HepG2 (cell line): Measurements from ENCODE around the gene HOXD1. TPM values are rescaled to one million over a fixed set of nuclear protein-coding genes. Genes with fewer than 3 reads are reported as not detected.

Experiments used
- ATF1 ChIP-seq: IDR thresholded peaks from 2 replicates; pipeline ENCODE4 v1.6.1; 2016; ENCODE audit warnings: mild to moderate bottlenecking, control low read depth
- BRCA1 ChIP-seq: sonication (generic); formaldehyde crosslinking; IDR thresholded peaks from 2 replicates; pipeline ENCODE4 v1.4.0; 2020; ENCODE audit warnings: missing genetic modification reagents
- HIVEP1 ChIP-seq: sonication (generic); formaldehyde crosslinking; IDR thresholded peaks from 2 replicates; pipeline ENCODE4 v1.4.0; 2020; ENCODE audit warnings: mild to moderate bottlenecking, missing genetic modification reagents
- HMG20A ChIP-seq: IDR thresholded peaks from 2 replicates; pipeline ENCODE4 v1.6.1; 2016; ENCODE audit warnings: borderline replicate concordance
- KDM2A ChIP-seq: sonication (generic); formaldehyde crosslinking; IDR thresholded peaks from 2 replicates; pipeline ENCODE4 v1.4.0; 2020; ENCODE audit warnings: low read depth, missing genetic modification reagents, borderline replicate concordance
- KLF6 ChIP-seq: IDR thresholded peaks from 2 replicates; pipeline ENCODE4 v1.8.0; 2016; ENCODE audit warnings: missing biosample characterization, missing genetic modification reagents
- MEIS2 ChIP-seq: sonication (generic); formaldehyde crosslinking; IDR thresholded peaks from 2 replicates; pipeline ENCODE4 v1.9.0; 2021; ENCODE audit warnings: mild to moderate bottlenecking, missing genetic modification reagents
- NR2F6 ChIP-seq, 2 experiments: IDR thresholded peaks; 2 replicates each; pipeline ENCODE4 v1.6.1; 2016; ENCODE audit warnings: antibody characterized with exemption in 1 of 2, mild to moderate bottlenecking in 1 of 2
- SNAI1 ChIP-seq: sonication (generic); formaldehyde crosslinking; IDR thresholded peaks from 2 replicates; pipeline ENCODE4 v1.5.0; 2020; ENCODE audit warnings: mild to moderate bottlenecking, missing genetic modification reagents, borderline replicate concordance
- TARDBP ChIP-seq: sonication (generic); formaldehyde crosslinking; IDR thresholded peaks from 2 replicates; pipeline ENCODE4 v1.8.0; 2022; ENCODE audit warnings: mild to moderate bottlenecking, missing genetic modification reagents
- YEATS2 ChIP-seq: sonication (generic); formaldehyde crosslinking; IDR thresholded peaks from 2 replicates; pipeline ENCODE4 v1.4.0; 2020; ENCODE audit warnings: missing genetic modification reagents, borderline replicate concordance
- ZBTB2 ChIP-seq: sonication (generic); formaldehyde crosslinking; IDR thresholded peaks from 2 replicates; pipeline ENCODE4 v1.8.0; 2022; ENCODE audit warnings: low read depth, missing genetic modification reagents
- ZEB1 ChIP-seq: IDR thresholded peaks from 2 replicates; pipeline ENCODE4 v1.6.1; 2012; ENCODE audit warnings: mild to moderate bottlenecking, low read depth, inconsistent platforms; ENCODE audit not compliant: insufficient replicate concordance
- ZNF225 ChIP-seq: sonication (generic); formaldehyde crosslinking; IDR thresholded peaks from 2 replicates; pipeline ENCODE4 v1.4.0; 2020; ENCODE audit warnings: mild to moderate bottlenecking, missing genetic modification reagents
- ZNF230 ChIP-seq: sonication (generic); formaldehyde crosslinking; IDR thresholded peaks from 2 replicates; pipeline ENCODE4 v1.4.0; 2020; ENCODE audit warnings: mild to moderate bottlenecking, missing genetic modification reagents
- ZNF280B ChIP-seq: sonication (generic); formaldehyde crosslinking; IDR thresholded peaks from 2 replicates; pipeline ENCODE4 v1.5.0; 2020; ENCODE audit warnings: missing genetic modification reagents, mild to moderate bottlenecking, borderline replicate concordance
- ZNF496 ChIP-seq: sonication (generic); formaldehyde crosslinking; IDR thresholded peaks from 2 replicates; pipeline ENCODE4 v1.8.1; 2023; ENCODE audit warnings: mild to moderate bottlenecking, moderate library complexity, missing genetic modification reagents; ENCODE audit not compliant: insufficient replicate concordance
- ZNF768 ChIP-seq: sonication (generic); formaldehyde crosslinking; IDR thresholded peaks from 2 replicates; pipeline ENCODE4 v1.4.0; 2020; ENCODE audit warnings: missing genetic modification reagents
- ZSCAN21 ChIP-seq: sonication (generic); formaldehyde crosslinking; IDR thresholded peaks from 2 replicates; pipeline ENCODE4 v1.8.0; 2022; ENCODE audit warnings: mild to moderate bottlenecking, missing genetic modification reagents, moderate library complexity, borderline replicate concordance
- polyA plus RNA-seq, 8 experiments: library from polyadenylated mRNA; depleted of rRNA in 3 of 8; stranded (reverse) in 7 of 8; unstranded in 1 of 8; fragments of >200 nt; fragmentation: Illumina TruSeq in 4 of 8; extraction: Trizol in 4 of 8; gene quantifications; 2 replicates each; pipeline versions ENCODE4 v1.2.1 to v1.2.3, GENCODE V29; 2011 to 2016; ENCODE audit warnings: low read depth in 4 of 8, missing spikeins in 1 of 8, mixed read lengths in 1 of 8; ENCODE audit not compliant: insufficient read depth in 1 of 8
- total RNA-seq, 5 experiments: library from RNA; depleted of rRNA; stranded (reverse); fragments of >200 nt; fragmentation: Illumina TruSeq; extraction: Trizol; gene quantifications; 2 replicates each; pipeline ENCODE4 v1.2.3, GENCODE V29; 2016; ENCODE audit warnings: low read depth in 1 of 5
- TF ChIP-seq, protein P1 (sequence below): sonication (generic); formaldehyde crosslinking; IDR thresholded peaks from 2 replicates; pipeline ENCODE4 v1.8.0; 2023; ENCODE audit warnings: mild to moderate bottlenecking, missing genetic modification reagents
- TF ChIP-seq, protein P2 (sequence below): sonication (generic); formaldehyde crosslinking; IDR thresholded peaks from 2 replicates; pipeline ENCODE4 v1.4.0; 2020; ENCODE audit warnings: mild to moderate bottlenecking, missing genetic modification reagents
- TF ChIP-seq, protein P3 (sequence below): sonication (generic); formaldehyde crosslinking; IDR thresholded peaks from 2 replicates; pipeline ENCODE4 v1.4.0; 2020; ENCODE audit warnings: missing genetic modification reagents

HOXD1 gene
- total and polyA plus RNA-seq, 2 of the 13 experiments (the other 11 are each of a cell fraction or from before 2014, with no cell fraction given), result 10.0 to 22.3 TPM

DNA sequence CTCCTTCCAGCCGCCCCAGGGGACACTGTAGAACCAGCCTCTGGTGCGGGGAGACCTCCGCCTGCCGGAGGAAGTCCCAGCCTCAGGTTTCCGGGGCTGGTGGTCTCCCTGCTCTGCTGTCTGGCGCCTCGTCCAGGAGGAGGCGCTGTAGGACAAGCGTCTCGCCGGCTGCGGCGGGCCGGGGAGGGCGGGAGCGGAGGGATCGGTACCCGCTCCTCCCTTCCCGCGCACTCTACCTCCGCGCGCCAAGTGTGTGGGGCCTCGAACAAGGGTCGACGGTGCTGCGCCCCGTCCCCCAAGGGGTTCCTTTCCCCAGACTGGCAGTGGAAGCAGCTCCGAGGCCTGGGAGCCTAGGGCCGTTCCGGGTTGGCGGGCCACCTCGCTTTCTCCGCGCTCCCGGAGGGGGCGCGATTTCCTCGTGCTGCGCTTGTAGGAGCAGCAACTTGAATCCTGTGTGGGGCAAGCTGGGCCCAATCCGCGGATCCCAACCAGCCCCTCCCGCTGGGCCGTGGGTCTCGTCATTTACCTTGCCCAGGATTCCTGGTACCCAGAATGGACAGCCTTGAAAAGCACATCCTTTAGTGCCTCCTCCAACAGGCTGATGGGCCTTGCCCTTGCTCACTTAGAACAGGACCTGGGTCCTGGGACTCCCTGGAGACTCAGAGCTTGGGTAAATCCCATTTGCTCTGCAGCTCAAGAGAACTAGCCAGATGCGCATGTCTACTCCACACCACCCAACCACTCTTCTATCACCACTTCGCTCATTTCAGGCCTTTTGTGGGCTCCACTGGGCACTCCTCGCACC, 47.8 kb upstream of the HOXD1 start (continued):
- TF ChIP-seq, protein P1, sequence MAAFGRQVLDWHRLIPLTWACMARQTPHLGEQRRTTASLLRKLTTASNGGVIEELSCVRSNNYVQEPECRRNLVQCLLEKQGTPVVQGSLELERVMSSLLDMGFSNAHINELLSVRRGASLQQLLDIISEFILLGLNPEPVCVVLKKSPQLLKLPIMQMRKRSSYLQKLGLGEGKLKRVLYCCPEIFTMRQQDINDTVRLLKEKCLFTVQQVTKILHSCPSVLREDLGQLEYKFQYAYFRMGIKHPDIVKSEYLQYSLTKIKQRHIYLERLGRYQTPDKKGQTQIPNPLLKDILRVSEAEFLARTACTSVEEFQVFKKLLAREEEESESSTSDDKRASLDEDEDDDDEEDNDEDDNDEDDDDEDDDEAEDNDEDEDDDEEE, result peak; percentile 86
- TF ChIP-seq, protein P2, sequence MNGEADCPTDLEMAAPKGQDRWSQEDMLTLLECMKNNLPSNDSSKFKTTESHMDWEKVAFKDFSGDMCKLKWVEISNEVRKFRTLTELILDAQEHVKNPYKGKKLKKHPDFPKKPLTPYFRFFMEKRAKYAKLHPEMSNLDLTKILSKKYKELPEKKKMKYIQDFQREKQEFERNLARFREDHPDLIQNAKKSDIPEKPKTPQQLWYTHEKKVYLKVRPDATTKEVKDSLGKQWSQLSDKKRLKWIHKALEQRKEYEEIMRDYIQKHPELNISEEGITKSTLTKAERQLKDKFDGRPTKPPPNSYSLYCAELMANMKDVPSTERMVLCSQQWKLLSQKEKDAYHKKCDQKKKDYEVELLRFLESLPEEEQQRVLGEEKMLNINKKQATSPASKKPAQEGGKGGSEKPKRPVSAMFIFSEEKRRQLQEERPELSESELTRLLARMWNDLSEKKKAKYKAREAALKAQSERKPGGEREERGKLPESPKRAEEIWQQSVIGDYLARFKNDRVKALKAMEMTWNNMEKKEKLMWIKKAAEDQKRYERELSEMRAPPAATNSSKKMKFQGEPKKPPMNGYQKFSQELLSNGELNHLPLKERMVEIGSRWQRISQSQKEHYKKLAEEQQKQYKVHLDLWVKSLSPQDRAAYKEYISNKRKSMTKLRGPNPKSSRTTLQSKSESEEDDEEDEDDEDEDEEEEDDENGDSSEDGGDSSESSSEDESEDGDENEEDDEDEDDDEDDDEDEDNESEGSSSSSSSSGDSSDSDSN (CRISPR knock-in tag), result peak; percentile 55; the same call in 1 of the 2 replicates
- TF ChIP-seq MEIS2, result peak; percentile 55; the same call in 1 of the 2 replicates
- TF ChIP-seq ZNF768 (CRISPR knock-in tag), result peak; percentile 74; the same call in 1 of the 2 replicates
- TF ChIP-seq HIVEP1 (CRISPR knock-in tag), result peak; percentile 90
- no peak for TF ChIP-seq NR2F6 (IDR thresholded peaks at IDR 0.05)
- TF ChIP-seq NR2F6 (CRISPR knock-in tag; IDR thresholded peaks at IDR 0.05), result peak; percentile 51; the same call in 1 of the 2 replicates
- TF ChIP-seq KLF6 (CRISPR knock-in tag), result peak; percentile 25; the same call in 1 of the 2 replicates
- TF ChIP-seq, protein P3, sequence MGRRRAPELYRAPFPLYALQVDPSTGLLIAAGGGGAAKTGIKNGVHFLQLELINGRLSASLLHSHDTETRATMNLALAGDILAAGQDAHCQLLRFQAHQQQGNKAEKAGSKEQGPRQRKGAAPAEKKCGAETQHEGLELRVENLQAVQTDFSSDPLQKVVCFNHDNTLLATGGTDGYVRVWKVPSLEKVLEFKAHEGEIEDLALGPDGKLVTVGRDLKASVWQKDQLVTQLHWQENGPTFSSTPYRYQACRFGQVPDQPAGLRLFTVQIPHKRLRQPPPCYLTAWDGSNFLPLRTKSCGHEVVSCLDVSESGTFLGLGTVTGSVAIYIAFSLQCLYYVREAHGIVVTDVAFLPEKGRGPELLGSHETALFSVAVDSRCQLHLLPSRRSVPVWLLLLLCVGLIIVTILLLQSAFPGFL, result no peak
- peak; percentile 71 for TF ChIP-seq ZNF230 (CRISPR knock-in tag)
- peak; percentile 71 for TF ChIP-seq ZEB1
- TF ChIP-seq TARDBP (CRISPR knock-in tag), result peak; percentile 33; the same call in 1 of the 2 replicates
- no peak for TF ChIP-seq HMG20A (CRISPR knock-in tag)
- TF ChIP-seq ZBTB2 (CRISPR knock-in tag), result no peak
- TF ChIP-seq ZNF225, result peak; percentile 65
- peak; percentile 36; the same call in 1 of the 2 replicates for TF ChIP-seq SNAI1
- TF ChIP-seq ATF1 (CRISPR knock-in tag), result no peak
- TF ChIP-seq ZSCAN21 (CRISPR knock-in tag), result peak; percentile 78; the same call in 1 of the 2 replicates
- peak; percentile 67 for TF ChIP-seq ZNF280B (CRISPR knock-in tag)
- peak; percentile 29; the same call in 1 of the 2 replicates for TF ChIP-seq YEATS2 (CRISPR knock-in tag)
- peak; percentile 98 for TF ChIP-seq KDM2A (CRISPR knock-in tag)
- TF ChIP-seq ZNF496 (CRISPR knock-in tag), result no peak
- TF ChIP-seq BRCA1 (CRISPR knock-in tag), result no peak
